GM19455 (cell line): ENCODE results near the gene HOXB6.

Source experiments
- ATAC-seq: cut with Tn5 transposase; IDR thresholded peaks from one replicate; pipeline ENCODE4 v1.9.1; 2021; ENCODE audit not compliant: unreplicated experiment

HOXB6 gene

GRCh38 chr17:48555258-48556228 is 49.2 kb downstream of the HOXB6 start:
- no peak for ATAC-seq

GRCh38 chr17:48554412-48555257 is 50.2 kb downstream of the HOXB6 start:
- no peak for ATAC-seq

GRCh38 chr17:48553826-48554225 is 51.0 kb downstream of the HOXB6 start:
- ATAC-seq = no peak

- no peak for ATAC-seq
These were observed 51.6 kb downstream of the HOXB6 start for GRCh38 chr17:48553190-48553547.

GRCh38 chr17:48552466-48553189 is 52.2 kb downstream of the HOXB6 start:
- ATAC-seq = no peak

GRCh38 chr17:48551596-48552465 is 53.0 kb downstream of the HOXB6 start:
- ATAC-seq = no peak

- no peak for ATAC-seq
These were observed 53.6 kb downstream of the HOXB6 start for GRCh38 chr17:48551214-48551555.

- no peak for ATAC-seq
These were observed 54.1 kb downstream of the HOXB6 start for GRCh38 chr17:48550502-48551213.

- no peak for ATAC-seq
These were observed 54.8 kb downstream of the HOXB6 start for GRCh38 chr17:48549914-48550501.

GRCh38 chr17:48549281-48549630 is 55.5 kb downstream of the HOXB6 start:
- ATAC-seq = no peak

GRCh38 chr17:48548523-48549280 is 56.1 kb downstream of the HOXB6 start:
- no peak for ATAC-seq

GRCh38 chr17:48547808-48548522 is 56.8 kb downstream of the HOXB6 start:
- no peak for ATAC-seq

- ATAC-seq = no peak
These were observed 57.6 kb downstream of the HOXB6 start for GRCh38 chr17:48546924-48547807.

- no peak for ATAC-seq
These were observed 58.5 kb downstream of the HOXB6 start for GRCh38 chr17:48546137-48546923.
